ENCODE data around the gene NTRK2.

NTRK2 gene

GRCh38 chr9:84681516-84682285 lies 12.2 kb downstream of the NTRK2 start:
- no peak for DNase-seq (ENCODE audit: low spot score)

GRCh38 chr9:84686068-84686467 lies 16.5 kb downstream of the NTRK2 start:
- no peak for DNase-seq (ENCODE audit: low spot score)

- DNase-seq (ENCODE audit: low spot score), result no peak
Observed at GRCh38 chr9:84688956-84689355, 19.4 kb downstream of the NTRK2 start.

DNA sequence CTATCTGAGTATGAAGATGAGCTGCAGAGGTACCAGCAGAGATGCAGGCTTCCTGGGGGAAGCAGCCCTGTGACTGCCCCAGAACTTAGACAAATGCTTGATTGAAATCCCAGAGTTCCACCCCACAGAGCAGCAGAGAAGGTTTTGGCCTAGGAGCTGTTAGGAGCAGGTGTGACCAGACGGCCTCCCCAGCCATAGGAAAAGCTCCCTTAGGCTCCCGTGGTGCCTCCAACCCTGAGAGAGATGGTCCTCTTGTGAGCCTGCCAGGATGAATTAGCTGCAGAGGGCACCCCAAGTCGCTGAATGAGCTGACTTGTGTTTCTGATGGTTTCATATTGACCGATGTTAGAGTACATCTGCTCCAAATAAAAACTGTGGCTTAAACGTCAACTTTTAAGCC lies 22.1 kb downstream of the NTRK2 start:
- no peak for DNase-seq (ENCODE audit: low spot score)

DNA sequence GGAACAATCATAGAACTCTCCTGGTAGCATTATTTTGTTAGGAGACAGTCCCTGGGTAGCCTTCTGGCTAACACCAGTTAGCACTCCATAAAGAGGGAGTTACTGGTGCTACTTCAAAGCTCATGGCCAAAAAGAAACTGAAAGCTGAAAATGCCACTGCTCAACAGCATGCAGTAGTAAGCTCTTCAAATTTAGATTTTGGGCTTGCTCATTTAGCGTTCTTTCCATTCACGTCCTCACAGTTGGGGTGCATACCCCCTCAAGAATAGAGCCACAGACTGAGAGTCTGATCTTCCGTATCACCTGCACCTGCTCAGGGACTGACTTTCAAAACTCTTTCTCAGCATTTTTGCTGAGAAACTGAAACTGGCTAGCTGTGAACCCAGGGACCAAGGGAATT lies 24.7 kb downstream of the NTRK2 start:
- no peak for DNase-seq (ENCODE audit: low spot score)

GRCh38 chr9:84697042-84697441 lies 27.5 kb downstream of the NTRK2 start:
- no peak for DNase-seq (ENCODE audit: low spot score)

GRCh38 chr9:84697509-84698114 lies 28.1 kb downstream of the NTRK2 start:
- DNase-seq (ENCODE audit: low spot score), result peak; percentile 11

DNA sequence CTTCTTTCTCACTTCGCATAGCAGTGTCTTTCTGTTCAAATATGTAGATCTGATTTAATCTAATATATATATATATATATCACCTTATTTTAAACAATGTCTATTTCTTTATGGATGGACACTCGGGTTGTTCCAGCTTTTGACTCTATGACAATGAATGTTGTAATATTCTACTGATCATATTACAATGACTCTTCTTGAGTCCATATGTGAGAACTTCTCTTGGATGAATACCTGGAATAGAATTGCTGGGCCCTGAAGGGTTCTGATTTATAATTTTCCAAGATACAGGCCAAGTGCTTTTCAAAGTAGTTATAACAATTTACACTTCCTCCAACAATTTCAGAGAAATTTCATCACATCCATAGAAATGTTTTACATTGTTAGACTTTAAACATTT lies 28.8 kb downstream of the NTRK2 start:
- DNase-seq (ENCODE audit: low spot score), result no peak

DNA sequence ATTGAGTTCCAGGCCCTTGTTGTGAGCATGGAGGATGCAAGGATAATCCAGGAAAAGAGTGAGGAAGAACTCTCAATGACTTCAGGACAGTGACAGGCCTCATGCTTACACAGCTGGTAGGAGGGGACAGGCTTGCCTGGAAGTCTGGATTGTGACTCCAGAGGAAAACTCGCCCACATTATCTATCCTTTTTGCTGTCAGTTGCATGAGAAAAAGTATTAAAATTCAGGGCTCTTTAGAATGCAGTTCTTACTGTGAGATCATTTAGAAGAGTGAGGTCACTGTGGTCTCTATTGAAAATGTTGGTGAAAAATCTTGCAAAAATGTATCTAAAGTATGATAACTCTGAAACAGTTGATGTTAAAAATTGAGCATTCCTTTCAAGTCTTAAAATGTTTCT lies 30.5 kb downstream of the NTRK2 start:
- no peak for DNase-seq (ENCODE audit: low spot score)

- no peak for DNase-seq (ENCODE audit: low spot score)
Observed at GRCh38 chr9:84701801-84702200, 32.3 kb downstream of the NTRK2 start.

DNA sequence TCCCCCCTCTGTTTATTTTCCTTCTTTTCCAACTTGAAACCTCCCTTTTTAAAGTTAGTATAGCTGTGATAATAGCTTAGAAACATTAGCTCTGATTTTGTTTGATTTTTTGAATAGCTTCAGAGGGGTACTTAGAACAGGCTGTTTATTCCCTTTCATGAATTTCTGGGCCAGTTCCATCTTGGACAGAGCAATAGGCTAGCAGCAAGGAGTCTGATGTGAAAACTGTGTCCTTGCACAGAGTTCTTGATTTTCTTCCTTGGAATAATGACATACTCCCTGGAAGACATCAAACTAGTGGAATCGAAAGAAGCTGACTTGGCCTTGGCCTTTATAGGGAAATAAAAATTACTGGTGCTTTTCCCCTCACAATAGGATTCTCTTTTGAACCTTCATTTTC lies 32.9 kb downstream of the NTRK2 start:
- no peak for DNase-seq (ENCODE audit: low spot score)

DNA sequence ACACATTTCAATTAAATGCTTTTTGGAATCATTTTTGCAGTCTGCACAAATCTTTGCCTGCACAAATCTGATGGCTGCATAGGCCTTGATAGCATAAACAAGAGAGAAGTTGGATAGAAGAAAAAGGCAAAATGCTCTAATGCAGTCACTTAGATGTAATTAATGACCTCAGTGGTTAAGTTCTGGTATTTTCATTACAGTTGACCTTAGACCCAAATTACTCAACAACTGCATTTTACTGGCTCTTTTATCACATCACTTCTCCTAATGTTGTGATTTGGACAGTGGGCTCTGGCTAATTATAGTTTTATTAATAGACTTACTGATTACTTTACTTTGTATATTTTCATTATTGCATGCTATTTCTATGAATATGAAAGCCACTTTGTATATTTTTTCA lies 34.3 kb downstream of the NTRK2 start:
- DNase-seq (ENCODE audit: low spot score), result no peak

- no peak for DNase-seq (ENCODE audit: low spot score)
Observed at GRCh38 chr9:84705128-84705527, 35.6 kb downstream of the NTRK2 start.

DNA sequence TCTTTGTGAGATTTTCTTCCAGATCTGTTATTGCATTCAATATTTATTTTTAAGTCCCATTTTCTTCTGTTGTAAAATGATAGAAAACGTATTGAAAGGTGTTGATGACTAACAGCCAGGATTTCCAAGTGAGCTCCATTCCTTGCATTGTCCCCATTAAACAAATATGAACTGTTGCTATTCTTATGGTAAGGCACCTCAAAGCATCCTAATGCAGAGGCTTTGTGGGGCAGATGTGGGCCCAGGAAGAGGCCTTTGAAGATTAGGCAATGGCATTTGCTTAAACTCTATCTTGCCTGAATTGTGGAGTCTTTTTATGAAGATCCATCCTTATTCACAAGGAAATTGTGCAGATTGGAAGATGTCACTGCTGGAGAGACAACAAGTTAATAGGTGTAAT lies 38.9 kb downstream of the NTRK2 start:
- no peak for DNase-seq (ENCODE audit: low spot score)

- DNase-seq (ENCODE audit: low spot score), result no peak
Observed at GRCh38 chr9:84709056-84709455, 39.5 kb downstream of the NTRK2 start.

- no peak for DNase-seq (ENCODE audit: low spot score)
Observed at GRCh38 chr9:84710701-84711397, 41.3 kb downstream of the NTRK2 start.

DNA sequence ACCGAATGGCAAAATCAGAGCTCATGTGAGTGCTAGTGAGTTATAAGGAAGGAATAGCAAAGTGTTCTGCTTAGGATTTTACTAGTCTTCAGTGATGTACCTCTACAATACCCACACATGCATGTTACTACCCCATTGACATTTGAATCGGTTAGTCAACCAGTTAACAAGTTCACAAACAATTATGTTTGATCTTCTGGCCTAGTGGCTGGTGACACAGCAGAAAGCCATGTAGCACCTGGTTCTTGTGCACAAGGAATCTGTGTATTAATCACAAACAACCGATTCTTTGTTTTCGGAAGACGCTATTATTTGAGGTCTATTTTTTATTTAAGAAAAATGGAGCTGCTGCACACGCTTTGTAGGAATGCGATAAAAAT lies 41.9 kb downstream of the NTRK2 start:
- DNase-seq (ENCODE audit: low spot score), result no peak

DNA sequence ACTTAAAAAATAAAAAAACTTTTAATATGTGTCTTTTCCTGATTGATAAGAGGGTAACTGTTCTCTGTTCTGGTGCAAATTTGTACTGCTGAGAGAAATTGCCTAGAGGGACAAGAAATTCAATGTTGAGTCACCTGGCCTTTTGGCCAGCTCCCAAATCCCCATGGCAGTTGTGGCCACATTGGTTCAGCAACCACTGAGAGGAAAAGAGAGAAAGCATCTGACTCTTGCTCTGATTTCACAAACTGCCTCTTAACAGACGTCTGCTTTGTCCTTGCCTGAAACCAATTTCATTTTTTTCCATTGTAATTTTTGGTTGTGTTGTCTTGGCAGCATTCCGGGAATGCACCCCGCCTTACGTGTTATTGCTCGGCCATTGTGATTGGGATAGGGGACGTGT lies 42.4 kb downstream of the NTRK2 start:
- no peak for DNase-seq (ENCODE audit: low spot score)

- no peak for DNase-seq (ENCODE audit: low spot score)
Observed at GRCh38 chr9:84716217-84716616, 46.7 kb downstream of the NTRK2 start.

- DNase-seq (ENCODE audit: low spot score), result no peak
Observed at GRCh38 chr9:84718476-84718875, 48.9 kb downstream of the NTRK2 start.

GRCh38 chr9:84722388-84722989 lies 53.0 kb downstream of the NTRK2 start:
- no peak for DNase-seq (ENCODE audit: low spot score)

- DNase-seq (ENCODE audit: low spot score), result no peak
Observed at GRCh38 chr9:84723426-84723825, 53.9 kb downstream of the NTRK2 start.

GRCh38 chr9:84731696-84732095 lies 62.2 kb downstream of the NTRK2 start:
- no peak for DNase-seq (ENCODE audit: low spot score)
